Colonic mucosa (tissue), 4 donors: ENCODE results near the gene MYRF. TPM values are rescaled to one million over a fixed set of nuclear protein-coding genes. Genes with fewer than 3 reads are reported as not detected.

Source experiments
- DNase-seq: peaks from one replicate; pipeline ENCODE4 v3.0.0-alpha.2; 2020
- H3K27ac ChIP-seq: fragments of 200-600 bp; one replicate; pipeline ENCODE4 v1.8.0; 2021
- H3K27me3 ChIP-seq: fragments of 200-600 bp; one replicate; pipeline ENCODE4 v1.8.0; 2021
- H3K36me3 ChIP-seq: fragments of 200-600 bp; one replicate; pipeline ENCODE4 v1.8.0; 2021
- H3K4me1 ChIP-seq: fragments of 200-600 bp; one replicate; pipeline ENCODE4 v1.8.0; 2021; ENCODE audit warnings: mild to moderate bottlenecking
- H3K4me3 ChIP-seq: fragments of 200-600 bp; one replicate; pipeline ENCODE4 v1.8.0; 2021
- H3K9ac ChIP-seq, 2 donors: one replicate each; pipeline ENCODE4 v1.7.0; 2013; ENCODE audit warnings: control low read depth in 2 of 2, low read depth in 2 of 2, low read length in 2 of 2
- H3K9me3 ChIP-seq: fragments of 200-600 bp; one replicate; pipeline ENCODE4 v1.8.0; 2021
- CTCF ChIP-seq: fragments of 200-600 bp; IDR thresholded peaks from one replicate; pipeline ENCODE4 v1.8.0; 2022; ENCODE audit warnings: antibody characterized with exemption, mild to moderate bottlenecking
- intact Hi-C: fragments of 100-400 bp; cut with DNase I; formaldehyde crosslinking; loops from one replicate; pipeline ENCODE4 v1.14.1; 2022
- total RNA-seq, 2 donors: library from RNA; stranded (reverse); fragmentation: NEBNext Ultra II Directional in 1 of 2; extraction: Animal tissue kit (Norgen Biotek cat#: 25700) in 1 of 2; gene quantifications; one replicate each; pipeline ENCODE4 v1.2.1, GENCODE V29; 2021
- donor health status: healthy.
- donor health status: DM: no; HTN: no; CAD: no.
- donor health status: DM: no; HTN: no; CAD: no.

MYRF gene
- total RNA-seq, 2 donors from 2014 or later, result 8.8 to 14.9 TPM

- intact Hi-C loops, result no loop called here
- no peak for TF ChIP-seq CTCF
- no peaks in the 10 kb centered on the region for H3K27me3 ChIP-seq
- no peaks in the 10 kb centered on the region for H3K4me1 ChIP-seq
- no peak overlapping the region for H3K9ac ChIP-seq
- H3K27ac ChIP-seq, result no peak overlapping the region
- no peak for DNase-seq
- no peaks in the 10 kb centered on the region for H3K36me3 ChIP-seq
- H3K9me3 ChIP-seq, result no peaks in the 10 kb centered on the region
- H3K4me3 ChIP-seq, result no peak overlapping the region
These were observed 10.4 kb downstream of the MYRF start for GRCh38 chr11:61762798-61763197.

- H3K4me3 ChIP-seq, result no peak overlapping the region
- TF ChIP-seq CTCF, result no peak
- DNase-seq, result no peak
- H3K9me3 ChIP-seq, result no peaks in the 10 kb centered on the region
- no peaks in the 10 kb centered on the region for H3K4me1 ChIP-seq
- intact Hi-C loops, result no loop called here
- H3K27ac ChIP-seq, result no peak overlapping the region
- H3K27me3 ChIP-seq, result no peaks in the 10 kb centered on the region
- no peaks in the 10 kb centered on the region for H3K36me3 ChIP-seq
- H3K9ac ChIP-seq, result no peak overlapping the region
These were observed 11.6 kb downstream of the MYRF start for GRCh38 chr11:61763930-61764605.

GRCh38 chr11:61764606-61765260 lies 12.3 kb downstream of the MYRF start:
- H3K36me3 ChIP-seq, result no peaks in the 10 kb centered on the region
- H3K27me3 ChIP-seq, result no peaks in the 10 kb centered on the region
- H3K4me3 ChIP-seq, result no peak overlapping the region
- intact Hi-C loops, result no loop called here
- no peak for DNase-seq
- no peaks in the 10 kb centered on the region for H3K4me1 ChIP-seq
- H3K9ac ChIP-seq, result no peak overlapping the region
- H3K9me3 ChIP-seq, result no peaks in the 10 kb centered on the region
- TF ChIP-seq CTCF, result no peak
- H3K27ac ChIP-seq, result no peak overlapping the region

- intact Hi-C loops, result no loop called here
- H3K4me3 ChIP-seq, result no peak overlapping the region
- DNase-seq, result no peak
- H3K9me3 ChIP-seq, result no peaks in the 10 kb centered on the region
- no peak for TF ChIP-seq CTCF
- no peak overlapping the region for H3K9ac ChIP-seq
- H3K27ac ChIP-seq, result no peak overlapping the region
- H3K27me3 ChIP-seq, result no peaks in the 10 kb centered on the region
- H3K4me1 ChIP-seq, result no peaks in the 10 kb centered on the region
- H3K36me3 ChIP-seq, result no peaks in the 10 kb centered on the region
These were observed 13.3 kb downstream of the MYRF start for GRCh38 chr11:61765550-61766253.

GRCh38 chr11:61766353-61766841 lies 14.0 kb downstream of the MYRF start:
- intact Hi-C loops, result no loop called here

More at GRCh38 chr11:61766353-61766841, 14.0 kb downstream of the MYRF start:
- Histone ChIP-seq H3K9ac (no peak overlapping the region), H3K4me3 (no peak overlapping the region), H3K27me3 (no peaks in the 10 kb centered on the region), H3K36me3 (no peaks in the 10 kb centered on the region), H3K4me1 (no peaks in the 10 kb centered on the region), H3K27ac (no peak overlapping the region), H3K9me3 (no peaks in the 10 kb centered on the region)
- no peak for TF ChIP-seq CTCF
- DNase-seq, result no peak
